IgD-negative memory B cell (primary cell): Measurements from ENCODE around the gene TENT5C. TPM values are rescaled to one million over a fixed set of nuclear protein-coding genes. Genes with fewer than 3 reads are reported as not detected.

Experiments
- polyA plus RNA-seq: library from polyadenylated mRNA; unstranded; fragments of 300-500 nt; fragmentation: Illumina TruSeq; gene quantifications from one replicate; pipeline ENCODE4 v1.2.3, GENCODE V29; 2021

TENT5C gene
- polyA plus RNA-seq, 1 donor from 2014 or later, result 33.4 TPM

Other genes with a start within 250 kb of the TENT5C start
- gene MAN1A2, start 238.6 kb upstream of the TENT5C start, polyA plus RNA-seq, result 15.4 TPM